HUES6 (cell line): ENCODE measurements around the gene NKIRAS1.

Experiments
- H3K27ac ChIP-seq: 2 replicates; pipeline ENCODE4 v1.7.0; 2013; ENCODE audit warnings: low read depth, mild to moderate bottlenecking, low read length, inconsistent platforms
- H3K27me3 ChIP-seq: 2 replicates; pipeline ENCODE4 v1.6.1; 2013; ENCODE audit warnings: low read length; ENCODE audit not compliant: control insufficient read depth, insufficient read depth
- H3K36me3 ChIP-seq: 2 replicates; pipeline ENCODE4 v1.6.1; 2013; ENCODE audit warnings: low read length; ENCODE audit not compliant: control insufficient read depth, insufficient read depth
- H3K4me1 ChIP-seq: 2 replicates; pipeline ENCODE4 v1.6.1; 2013; ENCODE audit warnings: low read length; ENCODE audit not compliant: control insufficient read depth, insufficient read depth
- H3K4me3 ChIP-seq: 2 replicates; pipeline ENCODE4 v1.5.1; 2013; ENCODE audit warnings: low read depth, low read length
- H3K9ac ChIP-seq: one replicate; pipeline ENCODE4 v1.6.1; 2013; ENCODE audit warnings: mild to moderate bottlenecking, low read length
- H3K9me3 ChIP-seq: 2 replicates; pipeline ENCODE4 v1.6.1; 2013; ENCODE audit warnings: low read depth, low read length; ENCODE audit not compliant: control insufficient read depth, insufficient read depth

Gene NKIRAS1

DNA sequence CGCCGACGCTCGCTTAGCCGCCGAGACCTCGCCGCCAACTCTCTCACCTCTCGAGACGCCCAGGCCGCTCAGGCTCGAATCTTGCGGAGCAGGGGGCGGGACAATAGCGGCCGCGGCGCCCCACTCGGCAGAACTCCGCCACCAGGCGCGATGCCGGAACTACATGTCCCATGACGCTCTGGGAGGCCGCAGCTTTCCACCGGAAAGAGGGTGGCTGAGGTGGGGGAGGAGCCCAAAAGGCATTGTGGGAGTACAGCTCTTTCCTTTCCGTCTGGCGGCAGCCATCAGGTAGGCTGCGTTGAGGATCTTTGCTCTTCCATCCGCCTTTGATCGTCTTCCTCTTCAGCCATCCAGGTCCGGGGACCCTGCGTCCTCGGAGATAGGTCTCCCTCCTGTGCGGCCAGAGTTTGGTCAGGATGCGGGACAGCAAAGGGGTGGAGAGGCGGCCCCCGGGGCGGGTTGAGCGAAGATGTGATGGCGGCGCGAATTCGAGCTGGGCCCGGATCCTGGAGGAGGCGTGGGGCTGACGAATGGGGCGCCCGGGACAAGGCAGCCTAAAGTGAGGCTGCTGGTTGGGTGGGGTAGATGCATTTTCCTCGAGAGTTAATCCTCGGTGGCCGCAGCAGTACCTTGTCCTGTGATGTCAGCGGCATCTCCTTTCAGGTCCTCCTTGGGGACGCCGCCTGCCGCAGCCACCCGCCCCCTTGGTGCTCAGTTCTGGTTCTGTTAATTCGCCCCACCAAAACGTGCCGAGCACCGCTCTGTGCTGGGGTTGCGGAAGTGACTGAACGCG, at the start of gene NKIRAS1, which contains the start of gene RPL15:
Gene NKIRAS1 (minus strand): TSS at position 105 of the 793 bp plus-strand sequence. CDS start 6,086 bp downstream, outside the sequence.
Gene RPL15 (plus strand): TSS at position 247 of the 793 bp plus-strand sequence. CDS start 728 bp downstream, outside the sequence.
- peaks cover 11% of the 10 kb centered on the region for H3K4me1 ChIP-seq
- H3K27me3 ChIP-seq: no peaks in the 10 kb centered on the region
- peaks cover 38% of the 10 kb centered on the region for H3K36me3 ChIP-seq
- H3K9ac ChIP-seq: peak within 1 kb of the TSS; percentile 97
- H3K27ac ChIP-seq: peak within 1 kb of the TSS; percentile 96
- H3K9me3 ChIP-seq: no peaks in the 10 kb centered on the region
- H3K4me3 ChIP-seq: peak within 1 kb of the TSS; percentile 90

DNA sequence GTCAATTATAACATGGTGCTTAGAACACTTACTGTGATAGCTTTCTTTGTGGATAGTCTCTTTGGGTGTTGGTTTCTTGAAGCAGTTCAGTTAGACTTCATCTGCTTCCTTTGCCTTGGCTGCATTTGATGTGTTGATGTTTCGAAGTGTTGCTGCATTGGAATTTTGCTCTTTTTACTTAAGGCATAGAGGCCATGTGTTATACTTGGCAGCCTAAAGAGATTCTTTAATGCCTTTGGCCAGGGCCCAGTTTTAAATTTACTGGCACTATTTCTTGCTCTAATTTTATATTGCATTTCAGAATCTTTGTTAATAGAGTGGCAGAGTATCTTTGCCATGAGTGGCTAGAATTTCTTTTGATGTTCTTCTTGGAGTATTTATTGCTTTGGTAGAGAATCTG, 49.5 kb upstream of the NKIRAS1 start:
- H3K9ac ChIP-seq: no peak overlapping the region
- no peaks in the 10 kb centered on the region; the same call in 1 of the 2 replicates for H3K4me1 ChIP-seq
- peaks cover 63% of the 10 kb centered on the region for H3K36me3 ChIP-seq
- no peak overlapping the region for H3K4me3 ChIP-seq
- no peaks in the 10 kb centered on the region for H3K27me3 ChIP-seq
- no peaks in the 10 kb centered on the region for H3K9me3 ChIP-seq
- H3K27ac ChIP-seq: no peak overlapping the region

DNA sequence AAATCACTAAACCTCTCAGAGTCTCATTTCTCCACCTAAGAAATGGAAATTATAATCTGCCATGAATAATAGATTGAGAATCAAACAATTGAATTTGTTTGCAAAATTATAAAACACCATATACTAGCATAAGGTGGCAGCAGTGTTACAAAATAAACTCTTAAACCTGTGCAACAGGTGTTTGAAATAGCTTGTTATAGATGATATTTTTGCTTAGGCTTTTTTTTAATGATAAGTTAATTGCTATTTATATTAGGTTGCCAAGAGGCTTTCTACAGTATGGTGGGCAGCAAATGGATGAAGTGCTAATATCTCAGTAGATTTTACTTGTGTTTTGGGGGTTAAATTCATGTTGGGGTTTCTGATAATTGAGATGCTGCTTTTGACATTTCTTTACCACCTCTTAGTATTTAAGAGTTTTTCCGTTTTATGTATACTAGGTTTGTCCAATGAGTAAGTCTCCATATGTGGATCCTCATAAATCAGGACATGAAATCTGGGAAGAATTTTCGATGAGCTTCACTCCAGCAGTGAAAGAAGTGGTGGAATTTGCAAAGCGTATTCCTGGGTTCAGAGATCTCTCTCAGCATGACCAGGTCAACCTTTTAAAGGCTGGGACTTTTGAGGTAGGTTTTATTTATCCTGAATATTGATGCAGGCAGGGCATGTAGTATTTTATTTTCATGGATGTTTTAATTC, 47.9 kb upstream of the NKIRAS1 start:
- no peak overlapping the region for H3K27ac ChIP-seq
- no peak overlapping the region for H3K9ac ChIP-seq
- peaks cover 72% of the 10 kb centered on the region for H3K36me3 ChIP-seq

DNA sequence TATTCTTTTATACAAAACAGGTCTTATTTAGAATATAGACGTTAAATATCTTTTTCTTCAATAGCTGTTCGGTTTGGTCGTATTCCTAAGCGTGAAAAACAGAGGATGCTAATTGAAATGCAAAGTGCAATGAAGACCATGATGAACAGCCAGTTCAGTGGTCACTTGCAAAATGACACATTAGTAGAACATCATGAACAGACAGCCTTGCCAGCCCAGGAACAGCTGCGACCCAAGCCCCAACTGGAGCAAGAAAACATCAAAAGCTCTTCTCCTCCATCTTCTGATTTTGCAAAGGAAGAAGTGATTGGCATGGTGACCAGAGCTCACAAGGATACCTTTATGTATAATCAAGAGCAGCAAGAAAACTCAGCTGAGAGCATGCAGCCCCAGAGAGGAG, 45.1 kb upstream of the NKIRAS1 start:
- no peak overlapping the region for H3K27ac ChIP-seq
- no peak overlapping the region for H3K9ac ChIP-seq
- peaks cover 63% of the 10 kb centered on the region for H3K36me3 ChIP-seq
- H3K4me3 ChIP-seq: no peak overlapping the region
- no peaks in the 10 kb centered on the region; the same call in 1 of the 2 replicates for H3K4me1 ChIP-seq
- H3K27me3 ChIP-seq: no peaks in the 10 kb centered on the region
- no peaks in the 10 kb centered on the region for H3K9me3 ChIP-seq

More for the DNA sequence above, 47.9 kb upstream of the NKIRAS1 start:
- Histone ChIP-seq H3K4me3 (no peak overlapping the region), H3K4me1 (no peaks in the 10 kb centered on the region; the same call in 1 of the 2 replicates), H3K27me3 (no peaks in the 10 kb centered on the region), H3K9me3 (no peaks in the 10 kb centered on the region)

DNA sequence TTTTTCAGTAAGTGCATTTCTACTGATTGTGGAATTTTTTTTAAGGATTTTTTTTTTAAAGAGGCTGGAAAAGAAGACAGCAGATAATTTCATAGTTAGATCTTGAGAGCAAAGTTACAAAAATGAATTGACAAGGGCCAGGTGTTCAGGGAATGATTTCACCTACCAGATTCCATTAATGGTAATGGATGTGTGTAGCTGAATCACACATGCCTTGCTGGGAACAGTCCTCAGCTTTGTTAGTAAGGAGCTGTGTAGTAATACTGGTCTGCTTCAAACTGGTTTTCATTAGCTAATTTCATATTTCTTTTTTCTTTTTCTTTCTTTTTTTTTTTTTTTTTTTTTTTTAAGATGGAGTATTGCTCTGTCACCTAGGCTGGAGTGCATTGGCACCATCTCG, 44.3 kb upstream of the NKIRAS1 start:
- Histone ChIP-seq H3K27me3 (no peaks in the 10 kb centered on the region), H3K9ac (no peak overlapping the region), H3K9me3 (no peaks in the 10 kb centered on the region), H3K27ac (no peak overlapping the region), H3K4me1 (no peaks in the 10 kb centered on the region; the same call in 1 of the 2 replicates), H3K36me3 (peaks cover 62% of the 10 kb centered on the region), H3K4me3 (no peak overlapping the region)

DNA sequence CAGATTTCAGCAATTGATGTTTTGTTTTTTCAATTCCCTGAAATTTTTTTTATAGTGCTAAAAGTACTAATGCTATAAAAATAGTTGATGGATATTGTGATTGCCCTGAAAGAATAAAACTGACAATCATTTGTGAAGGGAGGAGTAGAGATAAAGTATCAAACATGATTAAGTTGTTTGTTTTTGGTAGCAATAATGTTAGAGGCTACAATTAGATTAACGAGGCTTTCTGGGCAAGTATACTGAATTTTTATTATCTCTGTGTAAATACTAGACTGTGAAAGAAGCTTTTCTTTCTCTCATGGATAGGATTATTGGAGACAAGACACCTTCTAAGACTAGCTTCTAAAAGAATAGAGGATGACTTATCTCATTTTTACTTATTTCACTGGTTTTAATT, 43.9 kb upstream of the NKIRAS1 start:
- Histone ChIP-seq H3K9ac (no peak overlapping the region), H3K4me1 (no peaks in the 10 kb centered on the region; the same call in 1 of the 2 replicates), H3K27ac (no peak overlapping the region), H3K4me3 (no peak overlapping the region), H3K27me3 (no peaks in the 10 kb centered on the region), H3K9me3 (no peaks in the 10 kb centered on the region), H3K36me3 (peaks cover 61% of the 10 kb centered on the region)

DNA sequence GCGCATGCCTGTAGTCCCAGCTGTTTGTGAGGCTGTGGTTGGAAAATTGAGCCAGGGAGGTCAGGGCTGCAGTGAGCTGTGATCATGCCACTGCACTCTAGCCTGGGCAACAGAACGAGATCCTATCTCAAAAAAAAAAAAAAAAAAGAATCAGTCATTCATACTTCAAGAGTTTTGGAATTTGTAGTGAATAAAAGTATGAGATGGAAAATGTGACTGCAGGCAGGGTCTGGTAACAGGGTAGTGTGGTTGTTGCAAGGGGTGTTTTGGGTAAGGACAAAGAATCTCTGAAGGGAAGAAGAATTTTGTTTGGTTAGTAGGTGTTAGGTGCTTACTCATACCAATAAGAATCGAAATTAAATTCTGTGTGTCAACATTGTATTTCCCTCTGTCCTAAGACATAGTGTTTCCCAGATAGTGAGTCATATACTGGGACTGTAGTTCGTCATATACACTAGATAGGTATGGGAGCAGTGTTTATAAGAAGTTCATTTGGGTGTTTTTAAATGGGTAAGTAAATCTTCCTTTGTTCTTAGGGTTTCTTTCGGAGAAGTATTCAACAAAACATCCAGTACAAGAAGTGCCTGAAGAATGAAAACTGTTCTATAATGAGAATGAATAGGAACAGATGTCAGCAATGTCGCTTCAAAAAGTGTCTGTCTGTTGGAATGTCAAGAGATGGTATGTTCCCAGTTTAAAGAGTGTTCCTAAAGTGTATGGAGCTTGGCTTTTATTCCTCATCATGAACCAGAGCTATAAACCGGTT, 42.5 kb upstream of the NKIRAS1 start:
- no peak overlapping the region for H3K27ac ChIP-seq
- no peaks in the 10 kb centered on the region for H3K27me3 ChIP-seq
- no peaks in the 10 kb centered on the region; the same call in 1 of the 2 replicates for H3K4me1 ChIP-seq
- H3K9ac ChIP-seq: no peak overlapping the region
- no peaks in the 10 kb centered on the region for H3K9me3 ChIP-seq
- H3K4me3 ChIP-seq: no peak overlapping the region
- peaks cover 58% of the 10 kb centered on the region for H3K36me3 ChIP-seq

DNA sequence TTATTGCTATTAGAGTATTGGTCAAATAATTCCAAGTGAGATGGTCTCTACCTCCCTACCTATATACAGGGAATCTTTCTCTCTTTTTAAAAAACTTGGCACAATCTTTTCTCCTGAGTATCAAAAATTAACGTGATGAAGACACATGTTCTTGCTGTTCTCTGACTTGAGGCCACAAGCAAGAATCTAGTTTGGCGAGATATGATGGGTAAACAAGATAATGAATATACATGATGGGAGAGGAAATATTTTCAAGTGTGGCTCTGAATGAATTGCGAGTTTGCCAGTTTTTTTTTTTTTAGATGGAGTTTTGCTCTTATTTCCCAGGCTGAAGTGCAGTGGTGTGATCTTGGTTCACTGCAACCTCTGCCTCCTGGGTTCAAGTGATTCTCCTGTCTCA, 39.9 kb upstream of the NKIRAS1 start:
- Histone ChIP-seq H3K27me3 (no peaks in the 10 kb centered on the region), H3K9me3 (no peaks in the 10 kb centered on the region), H3K4me1 (peaks cover 4% of the 10 kb centered on the region; the same call in 1 of the 2 replicates), H3K4me3 (no peak overlapping the region), H3K36me3 (peaks cover 41% of the 10 kb centered on the region), H3K27ac (no peak overlapping the region), H3K9ac (no peak overlapping the region)

DNA sequence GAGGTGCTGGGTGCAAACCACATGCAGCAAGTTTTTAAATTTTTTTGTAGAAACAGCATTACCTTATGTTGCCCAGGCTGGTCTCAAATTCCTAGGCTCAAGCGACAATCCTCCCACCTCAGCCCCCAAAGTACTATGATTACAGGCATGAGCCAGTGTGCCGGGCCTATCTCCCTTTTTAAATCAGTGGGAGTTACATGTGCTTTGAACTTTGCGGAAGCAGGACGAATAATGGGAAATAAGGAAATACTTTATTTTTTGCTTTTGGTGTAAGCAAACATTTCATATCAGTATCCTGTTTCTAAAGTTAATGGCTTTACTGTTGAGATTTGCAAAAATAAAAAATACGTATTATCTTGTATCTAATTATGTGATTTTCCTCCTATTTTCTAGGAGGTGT, 37.4 kb upstream of the NKIRAS1 start:
- Histone ChIP-seq H3K27ac (no peak overlapping the region), H3K9ac (no peak overlapping the region), H3K9me3 (no peaks in the 10 kb centered on the region), H3K36me3 (peaks cover 23% of the 10 kb centered on the region), H3K4me3 (no peak overlapping the region), H3K4me1 (peaks cover 4% of the 10 kb centered on the region; the same call in 1 of the 2 replicates), H3K27me3 (no peaks in the 10 kb centered on the region)

DNA sequence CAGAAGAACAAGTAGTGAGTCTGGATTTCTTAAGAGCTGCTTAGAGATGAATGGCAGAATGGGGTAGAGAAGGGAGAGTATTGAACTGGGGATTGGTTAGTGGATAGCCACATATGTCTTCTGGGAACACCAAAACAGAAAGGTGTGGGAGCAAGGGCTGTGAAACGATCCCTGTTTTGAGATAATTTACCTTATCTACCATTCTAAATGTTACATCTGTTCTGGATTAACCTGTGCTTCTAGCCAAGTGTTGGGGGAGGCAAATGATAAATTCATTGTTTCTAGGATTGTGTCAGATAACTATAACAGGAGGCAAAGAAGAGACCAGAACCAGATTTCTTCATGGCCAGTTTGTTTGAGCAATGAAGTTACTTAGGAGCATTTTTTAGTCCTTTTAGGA, 36.7 kb upstream of the NKIRAS1 start:
- no peak overlapping the region for H3K9ac ChIP-seq
- H3K27me3 ChIP-seq: no peaks in the 10 kb centered on the region
- no peaks in the 10 kb centered on the region for H3K9me3 ChIP-seq
- H3K4me1 ChIP-seq: peaks cover 4% of the 10 kb centered on the region; the same call in 1 of the 2 replicates
- H3K4me3 ChIP-seq: no peak overlapping the region
- peaks cover 23% of the 10 kb centered on the region for H3K36me3 ChIP-seq
- no peak overlapping the region for H3K27ac ChIP-seq
